ENCODE results near the gene FFAR1. TPM values are rescaled to one million over a fixed set of nuclear protein-coding genes. Genes with fewer than 3 reads are reported as not detected.

Gene FFAR1
- polyA plus RNA-seq, 3 donors = 0.22 to 0.30 (median 0.28) TPM

DNA sequence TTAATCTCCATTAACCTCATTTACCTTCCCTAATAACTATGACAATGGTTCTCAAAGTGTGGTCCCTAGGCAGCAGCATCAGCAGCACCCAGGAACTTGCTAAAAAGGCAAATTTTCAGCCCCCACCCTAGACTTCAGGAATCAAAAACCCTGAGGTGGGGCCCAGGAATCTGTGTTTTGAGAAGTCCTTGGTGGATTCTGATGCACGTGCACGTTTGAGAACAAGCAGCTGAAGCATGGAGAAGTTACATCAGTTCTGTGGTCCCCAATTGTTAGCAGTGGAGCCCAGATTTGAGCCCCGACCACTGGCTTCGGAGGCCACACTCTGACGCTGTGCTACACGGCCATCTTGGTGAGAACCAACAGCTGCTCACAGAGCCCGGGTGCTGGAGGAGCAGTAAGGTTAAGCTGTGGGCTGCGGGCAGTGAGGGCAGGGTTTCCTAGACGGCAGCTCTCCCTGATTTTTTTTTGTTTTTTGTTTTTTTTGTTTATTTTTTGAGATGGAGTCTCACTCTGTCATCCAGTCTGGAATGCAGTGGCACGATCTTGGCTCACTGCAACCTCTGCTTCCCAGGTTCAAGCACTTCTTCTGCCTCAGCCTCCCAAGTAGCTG lies 32.7 kb upstream of the FFAR1 start:
- DNase-seq (ENCODE audit: low read depth in 3 of 3, low spot score in 2 of 3) = no peak

DNA sequence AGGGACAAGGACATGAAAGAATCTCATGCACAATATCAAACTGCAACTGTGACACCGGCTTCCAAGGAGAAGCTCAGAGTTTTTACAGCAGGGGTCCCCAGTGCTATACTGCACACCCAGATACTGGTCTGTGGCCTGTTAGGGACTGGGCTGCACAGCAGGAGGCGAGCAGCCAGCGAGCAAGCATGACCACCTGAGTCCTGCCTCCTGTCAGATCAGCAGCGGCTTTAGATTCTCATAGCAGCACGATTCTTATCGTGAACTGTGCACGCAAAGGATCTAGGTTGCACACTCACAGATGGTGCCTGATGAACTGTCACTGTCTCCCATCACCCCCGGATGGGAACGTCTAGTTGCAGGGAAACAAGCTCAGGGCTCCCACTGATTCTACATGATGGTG lies 31.8 kb upstream of the FFAR1 start:
- no peak for DNase-seq (ENCODE audit: low read depth in 3 of 3, low spot score in 2 of 3)

DNA sequence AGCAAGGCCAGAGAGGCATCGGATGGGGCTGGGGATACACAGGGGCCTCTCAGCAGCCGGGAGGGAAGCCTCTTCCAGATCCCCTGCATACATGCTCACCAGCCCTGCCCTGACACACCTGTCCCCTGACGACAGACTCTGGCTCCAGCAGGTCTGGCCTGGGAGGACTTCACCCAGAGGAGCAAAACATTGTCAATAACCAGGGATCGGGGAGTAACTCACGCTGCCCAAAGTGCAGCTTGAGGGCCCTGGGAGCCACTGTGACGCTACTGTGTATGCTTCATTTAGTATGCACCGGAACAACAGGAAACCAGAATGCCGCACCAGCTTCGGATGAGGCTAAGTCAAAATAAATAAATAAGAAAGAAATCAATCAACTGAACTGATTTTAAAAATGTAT lies 31.1 kb upstream of the FFAR1 start:
- no peak for DNase-seq (ENCODE audit: low read depth in 3 of 3, low spot score in 2 of 3)

DNA sequence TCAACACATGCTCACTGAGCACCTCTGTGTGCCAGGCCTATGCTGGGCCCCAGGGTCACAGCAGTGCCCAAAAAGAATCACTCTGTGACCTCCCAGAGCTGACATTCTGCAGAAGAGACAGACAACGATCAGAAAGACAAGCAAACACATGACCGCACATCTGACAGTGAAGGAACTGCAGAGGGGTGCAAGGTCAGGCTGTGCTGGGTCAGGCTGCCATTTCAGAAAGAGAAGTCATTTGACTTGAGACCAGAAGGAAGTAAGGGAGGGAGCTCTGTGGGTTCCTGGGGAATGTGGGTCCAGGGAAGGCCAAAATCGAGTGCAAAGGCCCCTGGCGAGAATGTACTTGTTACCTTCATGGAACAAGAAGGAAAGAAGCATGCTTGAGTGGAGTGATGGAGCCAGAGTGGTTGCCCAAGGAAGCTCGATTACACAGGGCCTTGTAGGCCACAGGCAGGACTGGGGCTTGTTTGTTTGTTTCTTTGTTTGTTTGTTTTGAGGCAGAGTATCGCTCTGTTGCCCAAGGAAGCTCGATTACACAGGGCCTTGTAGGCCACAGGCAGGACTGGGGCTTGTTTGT lies 30.1 kb upstream of the FFAR1 start:
- DNase-seq (ENCODE audit: low read depth in 3 of 3, low spot score in 2 of 3) = no peak

DNA sequence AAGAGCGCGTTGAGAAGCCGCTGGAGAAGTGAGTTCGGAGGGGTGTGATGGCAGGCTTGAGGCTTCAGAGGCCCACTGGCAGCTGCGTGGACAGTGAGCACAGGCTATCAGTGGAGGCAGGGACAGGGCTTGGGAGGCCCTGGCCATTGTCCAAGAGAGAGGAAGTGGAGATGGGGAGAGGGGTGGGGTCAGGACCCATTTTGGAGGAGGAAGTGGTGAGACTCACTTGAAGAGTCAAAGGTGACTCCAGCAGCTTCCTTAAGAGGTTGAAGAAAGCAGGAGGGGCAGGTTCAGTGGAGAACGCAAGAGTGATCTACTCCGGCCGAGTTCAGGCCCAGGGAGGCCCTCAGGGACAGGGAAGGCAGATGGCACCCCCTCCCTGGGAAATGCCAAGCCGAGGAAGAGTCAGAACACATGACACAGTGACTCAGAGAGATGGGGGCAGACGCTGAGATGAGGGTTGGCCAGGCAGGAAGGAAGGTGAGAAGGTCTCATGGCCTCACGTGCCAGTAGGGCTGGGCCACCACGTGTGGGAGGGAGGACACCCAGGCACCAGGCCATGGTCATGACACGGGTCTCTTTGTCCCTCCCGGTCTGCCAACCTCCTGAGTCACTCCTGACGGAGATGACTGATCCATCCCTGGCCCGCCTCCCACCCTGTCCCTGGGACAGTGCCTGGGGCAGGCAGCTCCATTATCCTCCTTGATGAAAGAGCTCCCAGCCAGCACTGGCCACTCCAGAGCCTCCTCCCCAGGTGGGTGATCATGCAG lies 28.8 kb upstream of the FFAR1 start:
- DNase-seq (ENCODE audit: low read depth in 3 of 3, low spot score in 2 of 3) = no peak

DNA sequence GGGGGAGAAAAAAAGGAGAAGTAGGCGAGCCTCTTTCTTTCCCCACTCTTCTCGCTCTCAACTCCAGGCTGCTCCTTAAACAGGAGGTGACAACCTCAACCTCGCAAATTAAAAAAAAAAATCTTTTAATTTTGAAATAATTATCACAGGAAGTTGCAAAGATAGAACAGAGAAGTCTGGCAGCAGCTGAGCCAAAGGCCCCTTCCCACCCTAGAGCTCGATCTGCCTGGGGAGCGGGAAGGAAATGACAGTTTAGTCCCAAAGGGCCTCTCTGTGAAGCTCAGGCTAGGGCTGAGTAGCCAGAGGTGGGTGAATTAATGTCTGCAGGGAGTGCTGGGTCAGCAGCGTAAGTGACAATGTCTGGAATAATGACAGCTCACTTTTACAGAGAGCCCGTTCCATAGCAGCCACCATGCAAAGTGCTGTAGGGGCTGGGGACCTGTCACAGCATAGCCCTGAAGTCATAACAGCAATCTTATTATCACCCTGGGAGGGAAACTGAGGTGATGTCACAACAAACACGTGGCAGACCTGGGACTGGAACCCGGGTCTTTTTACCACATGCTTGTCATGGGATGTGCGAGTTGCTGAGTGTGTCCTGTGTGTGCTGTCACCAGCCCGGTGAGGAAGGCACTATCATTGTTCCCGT lies 27.5 kb upstream of the FFAR1 start:
- no peak for DNase-seq (ENCODE audit: low read depth in 3 of 3, low spot score in 2 of 3)

DNA sequence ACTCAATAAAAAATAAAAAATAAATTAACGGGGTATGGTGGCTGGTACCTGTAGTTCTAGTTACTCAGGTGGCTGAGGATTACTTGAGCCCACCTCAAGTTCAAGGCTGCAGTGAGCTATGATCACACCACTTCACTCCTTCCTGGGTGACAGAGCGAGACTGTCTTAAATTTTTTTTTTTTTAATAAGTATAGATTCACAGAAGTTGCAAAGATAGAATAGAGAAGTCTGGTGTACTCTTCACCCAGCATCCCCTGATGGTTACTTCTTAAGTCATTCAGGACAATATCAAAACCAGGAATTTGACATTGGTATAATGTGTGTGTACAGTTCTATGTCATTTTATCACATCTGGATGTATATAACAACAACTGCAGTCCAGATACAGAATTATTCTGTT lies 26.4 kb upstream of the FFAR1 start:
- DNase-seq (ENCODE audit: low read depth in 3 of 3, low spot score in 2 of 3) = no peak

DNA sequence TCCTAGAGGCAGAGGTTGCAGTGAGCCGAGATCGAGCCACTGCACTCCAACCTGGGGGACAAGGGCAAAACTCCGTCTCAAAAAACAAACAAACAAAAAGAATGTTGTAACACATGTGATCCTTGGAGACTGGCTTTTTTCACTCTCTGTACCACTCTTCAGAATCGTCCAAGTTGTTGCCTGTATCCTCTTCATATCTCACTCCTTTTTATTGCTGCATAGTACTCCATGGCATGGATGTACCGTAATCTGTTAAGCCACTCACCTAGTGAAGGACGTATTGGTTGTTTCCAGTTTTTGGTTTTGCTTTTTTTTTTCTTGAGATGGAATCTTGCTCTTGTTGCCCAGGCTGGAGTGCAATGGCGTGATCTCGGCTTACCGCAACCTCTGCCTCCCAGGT lies 25.7 kb upstream of the FFAR1 start:
- DNase-seq (ENCODE audit: low read depth in 3 of 3, low spot score in 2 of 3) = no peak

DNA sequence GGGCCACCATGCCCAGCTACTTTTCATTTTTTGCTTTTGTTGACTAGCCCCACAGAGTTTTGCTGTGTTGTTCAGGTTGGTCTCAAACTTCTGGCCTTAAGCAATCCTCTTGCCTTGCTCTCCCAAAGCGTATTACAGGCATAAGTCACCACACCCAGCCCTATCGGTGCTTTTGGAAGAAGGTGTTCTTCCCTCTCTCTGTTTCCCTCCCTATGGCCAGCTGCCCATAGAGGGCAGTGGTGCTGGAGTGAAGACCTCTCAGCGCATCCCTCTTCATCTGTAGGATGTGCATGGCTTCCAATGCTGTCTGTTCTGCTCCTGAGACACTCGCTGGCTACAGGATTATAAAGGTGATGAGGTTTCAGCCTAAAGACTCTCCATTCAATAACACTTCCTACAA lies 20.1 kb upstream of the FFAR1 start:
- no peak for DNase-seq (ENCODE audit: low read depth in 3 of 3, low spot score in 2 of 3)

DNA sequence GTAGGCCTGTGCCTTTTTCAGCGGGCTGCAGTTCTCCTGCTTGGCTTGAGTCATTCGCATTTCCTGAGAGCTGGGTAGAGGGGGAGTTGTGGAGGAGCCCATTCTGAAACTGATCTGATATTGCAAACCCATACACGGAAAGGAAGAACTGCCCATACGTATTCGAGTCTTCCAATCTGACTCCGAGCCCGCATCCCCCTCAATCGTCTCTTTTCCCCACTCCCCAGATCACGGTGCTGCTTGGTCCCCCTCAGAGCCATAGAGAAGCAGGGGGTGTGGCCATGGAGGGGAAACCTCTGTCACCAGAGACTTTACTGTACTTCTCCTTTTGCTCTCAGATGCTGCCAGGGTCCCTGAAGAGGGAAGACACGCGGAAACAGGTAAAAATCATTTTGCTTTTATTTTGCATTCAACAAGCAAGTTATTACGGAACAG lies 18.8 kb upstream of the FFAR1 start, which contains the start of gene CD22:
CD22 (plus strand) TSS at position 337 of the 435 bp plus-strand sequence. CDS start 2,854 bp downstream, outside the sequence.
- DNase-seq (ENCODE audit: low read depth in 3 of 3, low spot score in 2 of 3) = no peak

DNA sequence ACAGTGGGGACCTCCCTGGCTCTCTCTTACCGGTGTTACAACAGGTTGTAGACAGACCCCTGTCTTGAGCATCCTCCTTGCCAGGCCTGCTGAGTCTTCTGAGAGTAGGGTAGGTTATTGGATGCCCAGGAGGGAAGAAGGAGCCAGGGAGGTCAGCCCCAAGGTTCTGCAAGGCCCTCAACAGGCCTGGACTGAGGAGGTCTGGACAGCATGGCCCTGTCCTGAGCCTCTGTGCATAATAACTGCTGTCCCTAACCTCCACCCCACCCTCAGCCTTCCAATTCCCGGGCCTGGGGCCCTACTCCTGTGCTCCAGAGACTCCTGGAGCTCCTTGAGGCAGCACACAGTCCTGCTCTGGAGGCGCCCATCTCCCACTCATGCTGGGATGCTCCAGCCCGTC lies 18.4 kb upstream of the FFAR1 start:
- no peak for DNase-seq (ENCODE audit: low read depth in 3 of 3, low spot score in 2 of 3)

DNA sequence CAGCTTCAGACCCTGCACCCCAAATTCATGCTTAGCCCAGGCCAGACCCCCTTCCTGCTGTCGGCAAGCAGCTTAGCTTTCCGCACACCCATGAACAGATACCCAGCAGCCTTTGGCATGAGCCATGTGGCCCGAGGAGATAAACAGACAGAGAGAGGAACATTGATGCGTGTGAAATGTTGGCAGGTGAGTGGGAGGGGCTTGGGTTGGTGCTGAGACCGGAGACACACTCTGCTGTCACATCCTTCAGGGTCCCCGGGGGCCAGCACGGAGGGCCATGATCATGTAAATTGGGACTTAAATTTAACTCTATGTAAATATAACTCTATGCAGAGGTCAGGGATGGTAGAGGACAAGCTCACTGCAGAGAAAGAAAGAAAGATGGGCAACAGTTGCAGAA lies 17.2 kb upstream of the FFAR1 start:
- DNase-seq (ENCODE audit: low read depth in 3 of 3, low spot score in 2 of 3) = no peak

DNA sequence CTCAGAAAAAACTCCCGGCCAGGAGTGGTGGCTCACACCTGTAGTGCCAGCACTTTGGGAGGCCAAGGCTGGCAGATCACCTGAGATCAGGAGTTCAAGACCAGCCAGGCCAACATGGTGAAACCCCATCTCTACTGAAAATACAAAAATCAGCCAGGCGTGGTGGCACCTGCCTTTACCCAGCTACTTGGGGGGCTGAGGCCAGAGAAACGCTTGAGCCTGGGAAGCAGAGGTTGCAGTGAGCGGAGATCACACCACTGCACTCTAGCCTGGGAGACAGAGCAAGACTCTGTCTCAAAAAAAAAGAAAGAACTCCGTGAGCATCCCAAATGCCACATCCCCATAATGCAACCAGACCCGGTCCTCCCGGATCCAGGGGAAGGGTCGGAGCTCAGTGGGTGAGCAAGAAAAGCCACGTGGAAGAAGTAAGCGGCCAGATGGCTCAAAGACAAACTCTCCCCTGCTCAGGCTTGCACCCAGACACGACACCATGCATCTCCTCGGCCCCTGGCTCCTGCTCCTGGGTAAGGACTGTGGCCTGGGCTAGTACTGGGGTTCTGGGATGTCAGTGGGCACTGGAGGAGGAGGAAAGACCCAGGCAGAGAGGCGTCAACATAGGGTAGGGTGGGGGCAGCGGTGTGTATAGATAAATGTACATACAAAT lies 16.0 kb upstream of the FFAR1 start:
- no peak for DNase-seq (ENCODE audit: low read depth in 3 of 3, low spot score in 2 of 3)

DNA sequence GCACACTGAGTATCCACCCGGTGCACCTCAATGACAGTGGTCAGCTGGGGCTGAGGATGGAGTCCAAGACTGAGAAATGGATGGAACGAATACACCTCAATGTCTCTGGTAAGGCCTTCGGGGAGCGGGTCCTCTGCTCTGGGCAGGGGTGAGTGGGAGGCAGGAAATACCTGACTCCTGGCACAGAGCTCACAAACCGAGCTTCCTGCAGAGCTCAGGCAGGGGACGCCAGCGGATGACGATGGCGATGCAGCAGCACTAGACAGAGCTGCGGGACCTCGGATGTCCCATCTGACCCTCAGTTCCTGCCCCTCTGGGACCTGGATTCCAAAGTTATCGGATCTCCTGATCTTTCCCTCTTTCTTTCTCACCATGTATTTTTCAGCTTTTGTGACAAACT lies 14.9 kb upstream of the FFAR1 start:
- DNase-seq (ENCODE audit: low read depth in 3 of 3, low spot score in 2 of 3) = no peak

DNA sequence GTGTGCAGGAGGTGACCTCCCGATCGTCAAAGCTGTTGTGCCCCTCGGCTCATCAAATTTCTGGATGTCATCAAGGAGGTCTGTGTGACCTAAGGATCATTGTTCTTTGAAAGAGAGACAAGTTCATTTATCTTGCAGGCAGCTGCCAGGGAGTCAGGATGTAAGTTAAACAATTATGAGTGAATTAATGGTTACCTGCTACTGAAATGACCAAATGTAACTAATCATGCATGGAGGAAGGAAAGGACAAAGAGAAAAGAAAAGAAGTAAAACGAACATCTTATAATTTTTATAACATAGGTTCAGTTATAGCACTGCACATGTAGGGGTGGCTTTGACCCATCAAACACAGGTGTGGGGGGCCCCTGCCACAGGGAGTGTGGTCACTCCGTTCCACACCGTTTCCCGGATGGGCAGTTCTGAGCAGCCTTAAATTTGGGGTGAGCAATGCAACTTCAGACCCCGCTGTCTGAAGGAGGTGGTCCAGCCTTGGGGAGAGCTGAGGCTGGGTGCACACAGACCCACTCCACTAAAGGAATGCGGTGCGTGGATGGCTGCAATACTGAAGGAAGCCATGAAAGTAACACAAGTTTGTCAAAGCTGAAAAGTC lies 13.5 kb upstream of the FFAR1 start:
- no peak for DNase-seq (ENCODE audit: low read depth in 3 of 3, low spot score in 2 of 3)

DNA sequence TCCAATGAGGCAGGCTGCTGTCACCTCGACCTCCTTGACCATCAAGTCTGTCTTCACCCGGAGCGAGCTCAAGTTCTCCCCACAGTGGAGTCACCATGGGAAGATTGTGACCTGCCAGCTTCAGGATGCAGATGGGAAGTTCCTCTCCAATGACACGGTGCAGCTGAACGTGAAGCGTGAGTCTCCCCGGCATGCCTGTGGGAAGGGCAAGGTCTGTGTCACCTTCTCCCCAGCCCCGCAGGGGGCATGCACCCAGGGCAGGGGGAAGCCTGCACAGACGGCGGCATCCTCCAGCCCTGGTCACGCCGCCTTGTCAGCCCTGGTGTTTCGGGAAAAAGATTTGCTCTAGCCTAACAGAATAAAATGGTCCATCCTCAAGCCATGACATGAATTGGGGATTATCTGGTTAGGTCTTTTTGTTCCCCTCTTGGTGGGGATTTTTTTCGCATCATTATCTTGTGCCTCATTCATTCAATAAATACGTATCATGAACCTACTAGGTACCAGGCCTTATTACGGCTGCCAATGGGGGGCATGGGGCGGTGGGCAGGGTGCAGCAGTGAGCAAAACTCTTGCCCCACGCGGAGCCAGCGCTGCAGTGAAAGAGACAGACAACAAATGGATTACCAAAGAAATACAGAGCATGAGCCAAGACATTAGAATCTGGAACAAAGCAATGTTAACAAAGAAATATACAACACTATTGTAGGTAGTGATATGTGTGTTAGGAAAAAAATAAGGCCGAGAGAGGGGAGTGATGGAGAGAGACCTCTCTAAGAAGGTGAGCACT lies 11.3 kb upstream of the FFAR1 start:
- no peak for DNase-seq (ENCODE audit: low read depth in 3 of 3, low spot score in 2 of 3)

DNA sequence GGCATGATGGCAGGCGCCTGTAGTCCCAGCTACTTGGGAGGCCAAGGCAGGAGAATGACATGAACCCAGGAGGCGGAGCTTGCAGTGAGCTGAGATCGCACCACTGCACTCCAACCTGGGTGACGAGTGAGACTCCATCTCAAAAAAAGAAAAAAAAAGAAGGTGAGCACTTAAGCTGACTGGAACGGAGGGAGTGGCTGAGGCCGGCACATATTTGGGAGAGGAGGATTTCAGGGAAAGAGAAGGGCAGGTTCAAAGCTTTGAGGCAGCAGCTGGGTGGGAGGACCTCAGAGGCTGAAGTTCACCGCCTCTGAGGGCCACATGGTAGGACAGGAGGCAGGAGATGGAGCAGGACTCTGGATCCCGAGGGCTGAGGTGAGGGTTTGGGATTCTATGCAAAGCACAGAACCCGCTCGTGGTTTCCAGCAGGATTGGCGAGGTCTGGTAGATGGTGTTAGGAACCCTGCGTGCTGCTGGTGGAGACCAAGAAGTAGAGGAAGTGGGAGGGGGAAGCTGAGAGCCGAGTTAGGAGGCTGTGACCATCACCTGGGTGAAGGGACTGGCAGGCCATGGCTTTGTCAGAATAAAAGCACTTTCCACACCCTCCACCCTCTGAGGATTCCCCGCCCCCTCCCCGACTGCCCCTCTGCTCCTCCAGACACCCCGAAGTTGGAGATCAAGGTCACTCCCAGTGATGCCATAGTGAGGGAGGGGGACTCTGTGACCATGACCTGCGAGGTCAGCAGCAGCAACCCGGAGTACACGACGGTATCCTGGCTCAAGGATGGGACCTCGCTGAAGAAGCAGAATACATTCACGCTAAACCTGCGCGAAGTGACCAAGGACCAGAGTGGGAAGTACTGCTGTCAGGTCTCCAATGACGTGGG lies 10.4 kb upstream of the FFAR1 start:
- no peak for DNase-seq (ENCODE audit: low read depth in 3 of 3, low spot score in 2 of 3)

DNA sequence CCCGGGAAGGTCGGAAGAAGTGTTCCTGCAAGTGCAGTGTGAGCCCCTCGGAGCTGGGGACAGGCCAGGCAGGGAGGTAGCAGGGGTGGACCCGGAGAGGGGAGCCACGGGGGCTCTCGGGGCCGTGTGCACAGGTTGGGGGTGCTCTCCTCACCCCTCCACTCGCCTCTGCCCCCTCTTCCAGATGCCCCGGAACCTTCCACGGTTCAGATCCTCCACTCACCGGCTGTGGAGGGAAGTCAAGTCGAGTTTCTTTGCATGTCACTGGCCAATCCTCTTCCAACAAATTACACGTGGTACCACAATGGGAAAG lies 9.8 kb upstream of the FFAR1 start:
- DNase-seq (ENCODE audit: low read depth in 3 of 3, low spot score in 2 of 3) = no peak

DNA sequence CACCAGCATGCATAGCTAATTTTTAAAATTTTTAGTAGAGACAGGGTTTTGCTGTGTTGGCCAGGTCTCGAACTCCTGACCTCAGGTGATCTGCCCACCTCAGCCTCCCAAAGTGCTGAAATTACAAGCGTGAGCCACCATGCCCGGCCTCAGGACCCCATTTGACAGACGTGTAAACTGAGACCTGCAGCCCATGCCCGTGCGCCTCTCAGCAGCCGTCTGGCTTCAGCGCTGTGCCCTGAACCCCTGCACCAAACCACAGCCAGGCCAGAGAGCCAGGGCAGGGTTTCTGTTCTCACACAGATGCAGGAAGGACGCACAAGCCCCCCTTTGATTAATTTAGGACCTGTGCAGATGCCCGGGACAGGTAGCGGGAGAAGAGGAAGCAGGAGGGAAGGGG lies 7.3 kb upstream of the FFAR1 start:
- DNase-seq (ENCODE audit: low read depth in 3 of 3, low spot score in 2 of 3) = no peak
